K562 (cell line): Measurements from ENCODE around the gene CTSW. TPM values are rescaled to one million over a fixed set of nuclear protein-coding genes. Genes with fewer than 3 reads are reported as not detected.

Experiments used
- BCL6 ChIP-seq: fragments of 250-450 bp; sonication (Bioruptor Pico); IDR thresholded peaks from 2 replicates; pipeline ENCODE4 v1.4.0; 2020
- BRF1 ChIP-seq: IDR thresholded peaks from 3 replicates; pipeline ENCODE4 v1.6.1; 2011; ENCODE audit warnings: borderline replicate concordance, mild to moderate bottlenecking; ENCODE audit not compliant: insufficient read length; ENCODE audit errors: extremely low read depth
- CHD7 ChIP-seq: fragments of 200-600 bp; sonication (generic); IDR thresholded peaks from one replicate; pipeline ENCODE4 v1.6.1; 2012; ENCODE audit warnings: mild to moderate bottlenecking, low read depth, low read length, inconsistent platforms
- ELF1 ChIP-seq: fragments of 200-800 bp; sonication (Bioruptor generic); IDR thresholded peaks from 2 replicates; pipeline ENCODE4 v1.6.1; 2016; ENCODE audit warnings: missing genetic modification characterization, missing compliant biosample characterization
- HDAC8 ChIP-seq: fragments of 450-650 bp; IDR thresholded peaks from 2 replicates; pipeline ENCODE4 v1.6.1; 2016; ENCODE audit warnings: mild to moderate bottlenecking, missing genetic modification characterization, moderate library complexity, missing compliant biosample characterization
- PBX2 ChIP-seq, 2 experiments: IDR thresholded peaks in 1 of 2; conservative IDR thresholded peaks in 1 of 2; 2 replicates each; pipeline ENCODE4 v1.6.1; 2016; ENCODE audit warnings: low read depth in 2 of 2, mild to moderate bottlenecking in 1 of 2, missing compliant biosample characterization in 1 of 2, missing genetic modification characterization in 1 of 2, moderate library complexity in 1 of 2
- POLR2AphosphoS2 ChIP-seq: IDR thresholded peaks from 2 replicates; pipeline ENCODE4 v1.6.1; 2012; ENCODE audit warnings: low read length, improper control_type of control experiment
- TCF7 ChIP-seq: sonication (generic); IDR thresholded peaks from 2 replicates; pipeline ENCODE4 v1.6.1; 2016; ENCODE audit warnings: antibody characterized with exemption, borderline replicate concordance
- THRAP3 ChIP-seq: fragments of 450-650 bp; IDR thresholded peaks from 2 replicates; pipeline ENCODE4 v1.6.1; 2016; ENCODE audit warnings: mild to moderate bottlenecking, inconsistent platforms, borderline replicate concordance
- TRIM28 ChIP-seq: fragments of 450-650 bp; IDR thresholded peaks from 2 replicates; pipeline ENCODE4 v1.6.1; 2017
- USF1 ChIP-seq: sonication (generic); formaldehyde crosslinking; IDR thresholded peaks from 2 replicates; pipeline ENCODE4 v1.9.0; 2022; ENCODE audit warnings: mild to moderate bottlenecking, missing genetic modification reagents
- ZNF764 ChIP-seq: fragments of 250-450 bp; sonication (Bioruptor Pico); IDR thresholded peaks from 2 replicates; pipeline ENCODE4 v1.4.0; 2020; ENCODE audit warnings: low read depth, mild to moderate bottlenecking, moderate library complexity
- polyA plus RNA-seq, 8 experiments: library from polyadenylated mRNA; depleted of rRNA in 4 of 8; stranded (reverse) in 5 of 8; unstranded in 3 of 8; fragments of >200 nt; fragmentation: Nextera tagmentation in 2 of 8; fragmentation: Illumina TruSeq in 1 of 8; extraction: Ambion mirVana in 2 of 8; extraction: Trizol in 1 of 8; gene quantifications; 2 replicates each; pipeline versions ENCODE4 v1.2.1 to v1.2.3, GENCODE V29; 2011 to 2014; ENCODE audit warnings: inconsistent platforms in 1 of 8, missing spikeins in 1 of 8
- total RNA-seq, 7 experiments: library from RNA; depleted of rRNA in 6 of 7; stranded (reverse); fragments of >200 nt in 6 of 7; fragmentation: Illumina TruSeq in 2 of 7; extraction: Trizol in 2 of 7; gene quantifications; 2 replicates each; pipeline versions ENCODE4 v1.2.1 to v1.2.3, GENCODE V29; 2011 to 2021; ENCODE audit warnings: low replicate concordance in 1 of 7

Gene CTSW
- total and polyA plus RNA-seq, 9 of the 15 experiments (the other 6 are each of a cell fraction or from before 2014, with no cell fraction given), result 0.04 TPM; not detected in 8

DNA sequence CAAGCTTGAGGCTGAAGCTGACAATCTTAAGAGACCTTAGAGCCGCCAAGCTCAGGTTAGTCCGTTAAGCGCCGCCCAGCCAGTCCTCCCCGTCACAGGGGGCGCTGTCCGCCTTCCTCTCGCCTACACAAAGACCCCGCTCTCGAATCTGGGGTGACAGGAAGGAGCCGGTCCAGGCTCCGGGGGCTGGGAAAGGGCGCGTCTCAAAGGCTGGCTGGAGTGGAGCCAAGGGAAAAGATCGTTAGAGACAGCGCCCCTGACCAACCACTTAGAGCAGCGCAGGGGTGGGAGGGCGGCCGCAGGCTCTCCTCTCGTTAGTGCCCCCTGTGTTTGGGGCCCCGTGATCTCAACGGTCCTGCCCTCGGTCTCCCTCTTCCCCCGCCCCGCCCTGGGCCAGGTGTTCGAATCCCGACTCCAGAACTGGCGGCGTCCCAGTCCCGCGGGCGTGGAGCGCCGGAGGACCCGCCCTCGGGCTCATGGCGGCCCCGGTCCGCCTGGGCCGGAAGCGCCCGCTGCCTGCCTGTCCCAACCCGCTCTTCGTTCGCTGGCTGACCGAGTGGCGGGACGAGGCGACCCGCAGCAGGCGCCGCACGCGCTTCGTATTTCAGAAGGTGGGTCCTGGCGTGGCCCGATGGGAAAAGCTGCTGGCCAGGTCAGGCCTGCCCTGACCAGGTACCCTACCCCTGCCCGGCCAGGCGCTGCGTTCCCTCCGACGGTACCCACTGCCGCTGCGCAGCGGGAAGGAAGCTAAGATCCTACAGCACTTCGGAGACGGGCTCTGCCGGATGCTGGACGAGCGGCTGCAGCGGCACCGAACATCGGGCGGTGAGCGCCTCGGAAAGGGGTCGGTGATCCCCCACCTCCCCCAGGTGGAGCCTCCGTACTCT, 19.1 kb upstream of the CTSW start, which contains the start of gene MUS81 (continued):
- TF ChIP-seq BCL6 (CRISPR knock-in tag), result no peak
- TF ChIP-seq USF1, result peak; percentile 60
- peak; percentile 70; the same call in 1 of the 2 replicates for TF ChIP-seq ELF1
- no peak for TF ChIP-seq BRF1
- no peak; the same call in 1 of the 2 replicates for TF ChIP-seq TRIM28
- no peak for TF ChIP-seq PBX2 (CRISPR knock-in tag; IDR thresholded peaks at IDR 0.05; ENCODE audit: low read depth)
- TF ChIP-seq PBX2 (tag; conservative IDR thresholded peaks at IDR 0.05; ENCODE audit: low read depth), result peak; percentile 80
- no peak for TF ChIP-seq HDAC8 (tag)
- TF ChIP-seq TCF7, result no peak; the same call in 1 of the 2 replicates
- no peak for TF ChIP-seq THRAP3
- 0 out of 2 replicates have a peak, but pooled peaks have one; percentile 48 for TF ChIP-seq ZNF764
- no peak for TF ChIP-seq POLR2AphosphoS2
- peak; percentile 36 for TF ChIP-seq CHD7
